Measurements from ENCODE around the gene RNF212. TPM values are rescaled to one million over a fixed set of nuclear protein-coding genes. Genes with fewer than 3 reads are reported as not detected.

Gene RNF212
- total and polyA plus RNA-seq, 2 donors (not counting 3 experiments of a cell fraction or from before 2014, with no cell fraction given): 2.3 to 2.8 TPM

DNA sequence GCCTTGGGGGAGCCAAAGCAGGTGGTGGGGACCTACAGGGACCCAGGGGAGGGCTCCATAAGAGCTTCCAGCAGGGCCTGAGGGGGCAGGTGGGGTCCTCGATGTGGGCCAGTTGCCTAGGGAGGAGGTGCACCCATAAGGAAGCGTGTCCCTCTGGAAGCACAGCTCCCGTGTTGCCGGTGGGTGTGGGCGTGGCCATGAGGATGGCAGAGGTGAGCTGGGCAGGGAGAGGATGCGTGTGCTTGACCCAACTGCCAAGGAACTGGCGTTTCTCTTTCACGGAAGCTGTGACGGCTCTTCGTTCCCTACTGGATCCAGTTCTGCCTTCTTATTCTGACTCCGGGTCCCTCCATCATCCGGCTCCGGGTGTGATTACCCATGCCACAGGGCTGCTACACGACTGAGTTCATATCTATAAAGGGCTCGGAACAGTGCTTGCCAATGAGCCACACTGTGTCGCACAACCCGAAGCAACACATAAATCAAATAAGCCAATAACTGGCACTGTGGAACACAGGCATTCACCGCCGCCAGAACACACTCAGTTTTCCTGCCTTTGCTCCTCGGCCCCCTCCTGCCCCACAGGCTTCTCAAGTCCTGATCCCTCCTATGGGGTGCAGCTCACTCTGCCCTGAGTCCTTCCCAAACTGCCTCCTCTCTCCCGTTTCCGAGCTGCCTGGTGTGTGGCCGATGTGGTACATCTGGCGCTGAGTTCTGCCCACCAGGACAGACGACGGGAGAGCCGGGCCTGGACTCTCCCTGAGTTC lies 35.5 kb downstream of the RNF212 start:
- Histone ChIP-seq H3K9me3 (replicated peaks; ENCODE audit: control insufficient read depth, insufficient read depth, low read length) (no peaks in the 10 kb centered on the region), H3K79me2 (ENCODE audit: control insufficient read depth, insufficient read depth, low read length) (no peaks in the 10 kb centered on the region), H3K27ac (ENCODE audit: insufficient read depth, low read depth, low read length) (no peak overlapping the region), H3K4me3 (replicated peaks in 1 of 3; ENCODE audit: insufficient read depth in 1 of 3, low read depth in 1 of 3, low read length in 3 of 3) (no peak overlapping the region), H3K27me3 (ENCODE audit: control insufficient read depth in 2 of 2, insufficient read depth in 2 of 2, low read length in 2 of 2) (no peaks in the 10 kb centered on the region), H4K20me1 (replicated peaks; ENCODE audit: control insufficient read depth, extremely low read depth, insufficient read depth, low read length) (no peaks in the 10 kb centered on the region), H2AFZ (ENCODE audit: low read depth, low read length) (no peak overlapping the region), H3K9ac (replicated peaks; ENCODE audit: extremely low read depth, insufficient read depth, low read length) (no peak overlapping the region), H3K4me2 (ENCODE audit: insufficient read depth, low read length) (no peak overlapping the region), H3K9me1 (replicated peaks; ENCODE audit: control insufficient read depth, extremely low read depth, insufficient read depth, low read length) (no peaks in the 10 kb centered on the region), H3K4me1 (ENCODE audit: control insufficient read depth, extremely low read depth, insufficient read depth, low read length) (no peaks in the 10 kb centered on the region), H3K36me3 (ENCODE audit: control insufficient read depth in 2 of 2, extremely low read depth in 1 of 2, insufficient read depth in 2 of 2, low read length in 2 of 2) (no peaks in the 10 kb centered on the region)
- dilution Hi-C loops (cut with MboI; ENCODE audit: extremely low pct_ligation_motif_present, low sequenced_read_pairs): no loop called here
- no peak for FAIRE-seq
- POLR2A ChIA-PET: no interaction called here
- DNase-seq (ENCODE audit: low read depth, low spot score): no peak
- no TSS peak for BruUV-seq (replicated peaks)
- intact Hi-C loops (cut with micrococcal nuclease): no loop called here
- TF ChIP-seq MAX (IDR thresholded peaks at IDR 0.05; ENCODE audit: insufficient read depth, insufficient read length) (no peak), JUN (IDR thresholded peaks at IDR 0.05; ENCODE audit: borderline replicate concordance, insufficient read depth, insufficient read length, low read depth) (no peak), CTCF (IDR thresholded peaks at IDR 0.05; ENCODE audit: extremely low read depth in 1 of 2, insufficient read depth in 1 of 2, low read depth in 1 of 2, low read length in 2 of 2) (no peak), FOS (IDR thresholded peaks at IDR 0.05; ENCODE audit: borderline replicate concordance, insufficient read depth, low read length) (no peak), GATA2 (IDR thresholded peaks at IDR 0.05; ENCODE audit: insufficient read depth, insufficient read length, low read depth, low read length) (no peak), POLR2AphosphoS5 (IDR thresholded peaks at IDR 0.05; ENCODE audit: insufficient read depth, low read depth, low read length) (no peak), POLR2A (IDR thresholded peaks at IDR 0.05; ENCODE audit: low read depth, low read length) (no peak), EZH2 (IDR thresholded peaks at IDR 0.05; ENCODE audit: borderline replicate concordance, low read depth, low read length, severe bottlenecking) (no peak), MYC (IDR thresholded peaks at IDR 0.05; ENCODE audit: low read depth, low read length) (no peak)
- CTCF ChIA-PET: no interaction called here
